ENCODE results near the gene COA8. TPM values are rescaled to one million over a fixed set of nuclear protein-coding genes. Genes with fewer than 3 reads are reported as not detected.

Gene COA8
- total RNA-seq, 1 donor from 2014 or later = 45.2 TPM

- H3K9me3 Mint-ChIP-seq (ENCODE audit: unreplicated experiment) = no peaks in the 10 kb centered on the region
- peaks cover 12% of the 10 kb centered on the region for H3K4me1 Mint-ChIP-seq (ENCODE audit: unreplicated experiment)
- peaks cover 12% of the 10 kb centered on the region for H3K27me3 Mint-ChIP-seq (ENCODE audit: unreplicated experiment)
- H3K4me3 Mint-ChIP-seq (ENCODE audit: unreplicated experiment) = no peak overlapping the region
- H3K36me3 Mint-ChIP-seq (ENCODE audit: low read depth, unreplicated experiment) = no peaks in the 10 kb centered on the region
- no peak for DNase-seq (ENCODE audit: low spot score)
- no peak overlapping the region for H3K27ac Mint-ChIP-seq (ENCODE audit: unreplicated experiment)
- TF ChIP-seq CTCF (IDR thresholded peaks at IDR 0.05; ENCODE audit: unreplicated experiment) = no peak
Measured at GRCh38 chr14:103531421-103532215, 31.1 kb upstream of the COA8 start.

- TF ChIP-seq CTCF (IDR thresholded peaks at IDR 0.05; ENCODE audit: unreplicated experiment) = no peak
- Mint-ChIP-seq H3K9me3 (ENCODE audit: unreplicated experiment) (no peaks in the 10 kb centered on the region), H3K36me3 (ENCODE audit: low read depth, unreplicated experiment) (no peaks in the 10 kb centered on the region), H3K4me1 (ENCODE audit: unreplicated experiment) (peaks cover 12% of the 10 kb centered on the region), H3K4me3 (ENCODE audit: unreplicated experiment) (no peak overlapping the region), H3K27me3 (ENCODE audit: unreplicated experiment) (peaks cover 12% of the 10 kb centered on the region), H3K27ac (ENCODE audit: unreplicated experiment) (no peak overlapping the region)
- no peak for DNase-seq (ENCODE audit: low spot score)
Measured at GRCh38 chr14:103532216-103533136, 30.3 kb upstream of the COA8 start.

GRCh38 chr14:103533137-103533998 is 29.4 kb upstream of the COA8 start:
- no peak for TF ChIP-seq CTCF (IDR thresholded peaks at IDR 0.05; ENCODE audit: unreplicated experiment)
- Mint-ChIP-seq H3K27me3 (ENCODE audit: unreplicated experiment) (peaks cover 15% of the 10 kb centered on the region), H3K36me3 (ENCODE audit: low read depth, unreplicated experiment) (no peaks in the 10 kb centered on the region), H3K4me1 (ENCODE audit: unreplicated experiment) (peaks cover 8% of the 10 kb centered on the region), H3K4me3 (ENCODE audit: unreplicated experiment) (no peak overlapping the region), H3K27ac (ENCODE audit: unreplicated experiment) (no peak overlapping the region), H3K9me3 (ENCODE audit: unreplicated experiment) (no peaks in the 10 kb centered on the region)
- no peak for DNase-seq (ENCODE audit: low spot score)

GRCh38 chr14:103533999-103534575 is 28.7 kb upstream of the COA8 start:
- H3K4me1 Mint-ChIP-seq (ENCODE audit: unreplicated experiment) = peaks cover 8% of the 10 kb centered on the region
- H3K27ac Mint-ChIP-seq (ENCODE audit: unreplicated experiment) = no peak overlapping the region
- no peaks in the 10 kb centered on the region for H3K36me3 Mint-ChIP-seq (ENCODE audit: low read depth, unreplicated experiment)
- H3K4me3 Mint-ChIP-seq (ENCODE audit: unreplicated experiment) = no peak overlapping the region
- no peak for TF ChIP-seq CTCF (IDR thresholded peaks at IDR 0.05; ENCODE audit: unreplicated experiment)
- peaks cover 15% of the 10 kb centered on the region for H3K27me3 Mint-ChIP-seq (ENCODE audit: unreplicated experiment)
- DNase-seq (ENCODE audit: low spot score) = no peak
- no peaks in the 10 kb centered on the region for H3K9me3 Mint-ChIP-seq (ENCODE audit: unreplicated experiment)
